Mesothelial cell of epicardium (in vitro differentiated cells): ENCODE data around the gene CTBP1. TPM values are rescaled to one million over a fixed set of nuclear protein-coding genes. Genes with fewer than 3 reads are reported as not detected.

Experiments used
- DNase-seq, 2 experiments: peaks; one replicate each; pipeline ENCODE4 v3.0.0; 2021; ENCODE audit warnings: low spot score in 2 of 2; ENCODE audit not compliant: unreplicated experiment in 2 of 2
- H3K27ac Mint-ChIP-seq: 2 replicates; pipeline ENCODE4 v1.8.0; 2021; ENCODE audit warnings: mixed read lengths
- H3K27me3 Mint-ChIP-seq: 2 replicates; pipeline ENCODE4 v1.8.0; 2021; ENCODE audit warnings: low read depth, mixed read lengths
- H3K36me3 Mint-ChIP-seq: 2 replicates; pipeline ENCODE4 v1.8.0; 2021; ENCODE audit warnings: mixed read lengths
- H3K4me1 Mint-ChIP-seq: 2 replicates; pipeline ENCODE4 v1.8.0; 2021; ENCODE audit warnings: mixed read lengths
- H3K4me3 Mint-ChIP-seq: 2 replicates; pipeline ENCODE4 v1.8.0; 2021; ENCODE audit warnings: mild to moderate bottlenecking, moderate library complexity, mixed read lengths
- H3K9me3 Mint-ChIP-seq: 2 replicates; pipeline ENCODE4 v1.8.0; 2021; ENCODE audit warnings: mixed read lengths
- CTCF ChIP-seq: fragments of 200-600 bp; sonication (generic); IDR thresholded peaks from one replicate; pipeline ENCODE4 v1.5.0; 2021; ENCODE audit warnings: antibody characterized with exemption; ENCODE audit not compliant: unreplicated experiment
- total RNA-seq: library from RNA; stranded (reverse); gene quantifications from 3 replicates; pipeline ENCODE4 v1.2.1, GENCODE V29; 2021

Gene CTBP1
- total RNA-seq, 1 donor from 2014 or later, result 194 TPM

GRCh38 chr4:1164040-1164439 lies 84.9 kb downstream of the CTBP1 start:
- TF ChIP-seq CTCF, result no peak

More at GRCh38 chr4:1164040-1164439, 84.9 kb downstream of the CTBP1 start:
- peaks cover 5% of the 10 kb centered on the region for H3K4me1 Mint-ChIP-seq
- H3K36me3 Mint-ChIP-seq, result peaks cover 1% of the 10 kb centered on the region
- H3K27ac Mint-ChIP-seq, result no peak overlapping the region
- no peak overlapping the region for H3K4me3 Mint-ChIP-seq
- peaks cover 12% of the 10 kb centered on the region for H3K9me3 Mint-ChIP-seq
- H3K27me3 Mint-ChIP-seq, result peaks cover 67% of the 10 kb centered on the region
- no peak for DNase-seq

Other genes with a start within 250 kb of the CTBP1 start
- 35.2 to 37.7 TPM (median 37.4 TPM) in 3 replicates for gene FGFRL1, start 237.5 kb downstream of the CTBP1 start, total RNA-seq
- 10.9 to 15.6 TPM (median 13.4 TPM) in 3 replicates for gene RNF212, start 135.6 kb downstream of the CTBP1 start, total RNA-seq
- 44.0 to 58.7 TPM (median 56.4 TPM) in 3 replicates for gene SPON2, start 76.5 kb downstream of the CTBP1 start, total RNA-seq
- 73.4 to 78.2 TPM (median 74.7 TPM) in 3 replicates for gene MAEA, start 40.8 kb upstream of the CTBP1 start, total RNA-seq
- 62.9 to 65.9 TPM (median 63.1 TPM) in 3 replicates for gene UVSSA, start 98.1 kb upstream of the CTBP1 start, total RNA-seq
- gene NKX1-1, start 157.3 kb upstream of the CTBP1 start, total RNA-seq, result not detected in 3 replicates